Sigmoid colon (tissue), 4 donors: ENCODE measurements around the gene VWA3B.

ENCODE experiments used
- CTCF ChIP-seq, 4 experiments: fragments of 450-650 bp in 3 of 4; fragments of 200-600 bp in 1 of 4; IDR thresholded peaks; one replicate each; pipeline ENCODE4 v1.5.1; 2016 to 2019; ENCODE audit warnings: antibody characterized with exemption in 4 of 4, mild to moderate bottlenecking in 3 of 4, moderate library complexity in 2 of 4
- EP300 ChIP-seq, 4 donors: sonication (generic); formaldehyde crosslinking; IDR thresholded peaks; one replicate each; pipeline ENCODE4 v1.6.1; 2017; ENCODE audit warnings: antibody characterized with exemption in 4 of 4
- POLR2A ChIP-seq, 2 donors: fragments of 450-650 bp; IDR thresholded peaks; one replicate each; pipeline ENCODE4 v1.6.1; 2016; ENCODE audit warnings: antibody characterized with exemption in 2 of 2, mild to moderate bottlenecking in 2 of 2, moderate library complexity in 2 of 2

- TF ChIP-seq EP300 (IDR thresholded peaks at IDR 0.05) (no peak), CTCF (IDR thresholded peaks at IDR 0.05) (no peak), POLR2A (IDR thresholded peaks at IDR 0.05) (no peak)
Observed at GRCh38 chr2:98343285-98343684, 256.3 kb downstream of the VWA3B start.
